Fibroblast of upper back skin (primary cell): ENCODE measurements around the gene CALCA.

ENCODE experiments used
- DNase-seq: peaks from one replicate; pipeline ENCODE4 v3.0.0-alpha.2; 2013

Gene CALCA

GRCh38 chr11:14942745-14943144 lies 29.4 kb downstream of the CALCA start:
- DNase-seq, result no peak

- no peak for DNase-seq
These were observed 33.2 kb downstream of the CALCA start for GRCh38 chr11:14938936-14939335.

GRCh38 chr11:14934641-14935351 lies 37.4 kb downstream of the CALCA start:
- DNase-seq, result no peak

GRCh38 chr11:14932447-14932846 lies 39.7 kb downstream of the CALCA start:
- no peak for DNase-seq

- no peak for DNase-seq
These were observed 41.8 kb downstream of the CALCA start for GRCh38 chr11:14930369-14930768.

- peak; percentile 10 for DNase-seq
These were observed 45.0 kb downstream of the CALCA start for GRCh38 chr11:14927146-14927545.

GRCh38 chr11:14924318-14924717 lies 47.8 kb downstream of the CALCA start:
- no peak for DNase-seq
